Activated T-cell treated with anti-CD3 and anti-CD28 coated beads, Interleukin-2, amount 50 U/mL, for 72 hours (primary cell): ENCODE data around the gene TWF2. TPM values are rescaled to one million over a fixed set of nuclear protein-coding genes. Genes with fewer than 3 reads are reported as not detected.
A peak's percentile ranks its signal among the peaks of the same experiment; 100 is the strongest.

ENCODE experiments used
- ATAC-seq, 2 donors: fragments of 150-1000 bp; cut with Tn5 transposase; replicated peaks in 1 of 2; 2 replicates each; pipeline ENCODE4 v1.10.0; 2021; ENCODE audit warnings: moderate library complexity in 2 of 2, mild to moderate bottlenecking in 1 of 2
- DNase-seq, 2 donors: peaks; one replicate each; pipeline ENCODE4 v3.0.0; 2021 to 2022; ENCODE audit warnings: mixed read lengths in 1 of 2
- H3K27ac Mint-ChIP-seq: one replicate; pipeline ENCODE4 v1.8.0; 2022; ENCODE audit warnings: mild to moderate bottlenecking, moderate library complexity, mixed read lengths
- H3K27me3 Mint-ChIP-seq: one replicate; pipeline ENCODE4 v1.8.0; 2022; ENCODE audit warnings: low read depth, mixed read lengths
- H3K36me3 Mint-ChIP-seq, 2 donors: one replicate each; pipeline ENCODE4 v1.8.0; 2022; ENCODE audit warnings: mixed read lengths in 2 of 2, mild to moderate bottlenecking in 1 of 2; ENCODE audit not compliant: insufficient read depth in 2 of 2
- H3K4me1 Mint-ChIP-seq: one replicate; pipeline ENCODE4 v1.8.0; 2022; ENCODE audit warnings: low read depth, mixed read lengths
- H3K4me3 Mint-ChIP-seq, 2 donors: one replicate each; pipeline ENCODE4 v1.8.0; 2022; ENCODE audit warnings: mild to moderate bottlenecking in 2 of 2, mixed read lengths in 2 of 2, moderate library complexity in 2 of 2
- H3K9me3 Mint-ChIP-seq, 2 donors: one replicate each; pipeline ENCODE4 v1.8.0; 2022; ENCODE audit warnings: mixed read lengths in 2 of 2
- total RNA-seq, 2 donors: library from RNA; stranded (reverse); gene quantifications; one replicate each; pipeline ENCODE4 v1.2.3, GENCODE V29; 2022

The TWF2 gene
- total RNA-seq, 2 donors from 2014 or later, result 124 to 133 TPM

GRCh38 chr3:52222319-52223221 lies 16.4 kb downstream of the TWF2 start:
- ATAC-seq (no peak), DNase-seq (no peak)
- Mint-ChIP-seq H3K36me3 (no peaks in the 10 kb centered on the region), H3K27ac (peak overlapping the region; percentile 85), H3K9me3 (no peaks in the 10 kb centered on the region), H3K4me1 (peaks cover 92% of the 10 kb centered on the region), H3K4me3 (peak overlapping the region; percentile 79 to 88), H3K27me3 (no peaks in the 10 kb centered on the region)

- Mint-ChIP-seq H3K27ac (peak overlapping the region; percentile 85), H3K9me3 (no peaks in the 10 kb centered on the region), H3K36me3 (no peaks in the 10 kb centered on the region), H3K4me1 (peaks cover 95% of the 10 kb centered on the region), H3K27me3 (no peaks in the 10 kb centered on the region), H3K4me3 (peak overlapping the region; percentile 79 to 88)
- peak; percentile 44 to 57 for ATAC-seq
- peak; percentile 64 to 65 for DNase-seq
These were observed 17.2 kb downstream of the TWF2 start for GRCh38 chr3:52221563-52222318.

DNA sequence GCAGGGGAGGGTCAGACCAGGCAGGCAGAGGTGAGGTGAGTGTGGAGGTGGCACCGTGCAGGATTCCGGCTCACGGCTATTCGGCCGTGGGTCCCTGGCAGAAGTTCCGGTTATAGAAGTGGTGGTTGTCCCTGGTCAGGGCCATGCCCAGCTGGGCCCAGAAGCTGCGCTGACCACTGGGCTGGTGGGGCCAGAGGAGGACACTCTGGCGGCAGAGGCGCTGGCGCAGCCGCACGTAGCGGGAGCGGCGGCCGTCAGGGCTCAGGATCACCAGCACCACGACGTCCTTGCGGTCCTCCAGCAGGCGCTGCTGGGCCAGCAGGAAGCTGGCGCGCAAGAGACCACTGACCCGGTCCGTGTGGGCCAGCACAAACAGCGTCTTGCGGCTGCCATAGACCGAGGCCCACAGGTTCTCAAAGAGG lies 17.8 kb downstream of the TWF2 start:
- peaks cover 92% of the 10 kb centered on the region for H3K4me1 Mint-ChIP-seq
- no peaks in the 10 kb centered on the region for H3K9me3 Mint-ChIP-seq
- H3K4me3 Mint-ChIP-seq, result peak overlapping the region; percentile 79 to 88
- DNase-seq (no peak), ATAC-seq (no peak)
- H3K27ac Mint-ChIP-seq, result no peak overlapping the region
- H3K27me3 Mint-ChIP-seq, result no peaks in the 10 kb centered on the region
- no peaks in the 10 kb centered on the region for H3K36me3 Mint-ChIP-seq

- H3K36me3 Mint-ChIP-seq, result peaks cover under 1 to 1% of the 10 kb centered on the region in 2 donors
- H3K9me3 Mint-ChIP-seq, result no peaks in the 10 kb centered on the region
- H3K4me3 Mint-ChIP-seq, result peak overlapping the region in 1 of 2 donors; percentile 64
- peaks cover 86% of the 10 kb centered on the region for H3K4me1 Mint-ChIP-seq
- DNase-seq (peak; percentile 87 to 90), ATAC-seq (peak; percentile 65 to 66)
- H3K27ac Mint-ChIP-seq, result no peak overlapping the region
- no peaks in the 10 kb centered on the region for H3K27me3 Mint-ChIP-seq
These were observed 18.5 kb downstream of the TWF2 start for GRCh38 chr3:52220380-52221026.

DNA sequence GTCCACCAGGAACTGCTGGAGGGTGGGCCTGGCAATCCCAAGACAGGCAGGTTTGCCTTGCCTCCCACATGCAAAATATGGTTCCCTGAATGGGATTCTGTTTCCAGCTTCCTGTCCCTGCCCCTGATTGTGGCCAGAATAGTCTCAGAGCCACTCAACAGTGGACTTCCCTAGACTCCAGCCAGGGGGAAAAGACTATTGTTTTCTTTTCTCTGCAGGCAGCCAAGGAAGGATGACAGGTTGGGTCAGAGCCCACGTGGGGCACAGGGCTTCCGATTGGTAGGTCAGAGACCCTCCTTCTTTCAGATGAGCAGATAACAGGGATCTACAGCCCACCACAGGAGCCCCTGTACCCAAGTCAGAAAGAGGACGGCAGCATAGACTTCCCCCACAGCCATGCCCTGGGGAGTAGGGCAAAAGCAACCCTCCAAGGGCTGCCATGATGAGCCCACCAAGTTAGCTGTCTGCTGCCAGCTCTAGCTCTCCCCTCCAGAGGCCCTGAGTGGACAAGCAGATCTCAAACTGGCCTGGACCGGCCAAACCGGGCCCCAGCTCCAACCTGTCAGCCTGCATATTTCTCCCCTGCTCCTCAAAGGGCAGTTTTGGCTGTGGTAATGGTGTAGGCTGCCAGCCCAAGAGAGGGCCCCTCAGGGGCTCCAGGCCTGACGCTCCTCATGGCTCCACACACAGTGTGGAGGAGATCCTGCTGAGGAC lies 19.9 kb downstream of the TWF2 start:
- peaks cover 72% of the 10 kb centered on the region for H3K4me1 Mint-ChIP-seq
- H3K36me3 Mint-ChIP-seq, result peaks cover 4 to 10% of the 10 kb centered on the region in 2 donors
- H3K4me3 Mint-ChIP-seq, result peak overlapping the region; percentile 40 to 56
- DNase-seq (no peak), ATAC-seq (no peak)
- H3K27ac Mint-ChIP-seq, result peak overlapping the region; percentile 61
- H3K9me3 Mint-ChIP-seq, result no peaks in the 10 kb centered on the region
- H3K27me3 Mint-ChIP-seq, result no peaks in the 10 kb centered on the region

DNA sequence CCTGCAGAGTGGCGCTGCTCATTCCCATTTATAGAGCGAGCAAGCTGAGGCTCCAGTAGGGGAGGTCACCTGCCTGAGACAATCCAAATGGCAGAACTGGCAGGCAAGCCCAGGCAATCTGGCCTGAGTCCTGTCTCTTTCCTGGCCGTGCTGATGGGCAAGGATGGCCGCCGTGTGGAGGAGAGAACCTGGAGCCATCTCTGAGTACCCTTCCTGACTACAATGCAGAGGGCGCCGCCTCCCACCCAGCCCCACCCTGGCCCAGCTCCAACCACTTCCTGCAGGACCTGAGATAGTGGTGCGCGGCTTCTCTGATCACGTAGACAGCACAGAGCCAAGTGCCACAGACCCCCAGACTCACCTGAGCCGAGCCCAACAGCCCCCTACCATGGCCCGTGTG lies 20.5 kb downstream of the TWF2 start:
- Mint-ChIP-seq H3K4me1 (peaks cover 66% of the 10 kb centered on the region), H3K4me3 (peak overlapping the region; percentile 70 to 73), H3K36me3 (peaks cover 6 to 13% of the 10 kb centered on the region in 2 donors), H3K27ac (peak overlapping the region; percentile 61), H3K9me3 (no peaks in the 10 kb centered on the region), H3K27me3 (no peaks in the 10 kb centered on the region)
- DNase-seq (peak; percentile 43 to 45), ATAC-seq (peak; percentile 34 to 45)

DNA sequence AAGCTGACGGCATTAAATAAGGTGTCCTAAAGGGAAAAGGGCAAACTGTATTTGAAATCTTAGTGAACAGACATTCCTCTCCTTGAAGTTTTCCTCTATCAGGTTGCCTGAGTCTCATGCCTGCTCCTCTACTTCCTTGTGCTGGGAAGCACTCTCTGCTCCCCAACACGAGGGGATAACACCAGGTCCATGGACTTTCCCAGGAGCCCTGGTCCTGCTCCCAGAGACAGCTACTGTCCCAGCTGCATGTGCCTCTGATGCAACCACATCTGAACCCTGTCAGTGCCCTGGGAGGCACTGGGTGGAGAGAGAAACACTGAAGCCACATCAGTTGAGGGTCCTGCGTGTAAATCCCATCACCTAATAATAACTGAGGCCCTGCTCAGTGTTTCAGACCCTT lies 20.9 kb downstream of the TWF2 start:
- Mint-ChIP-seq H3K36me3 (peaks cover 6 to 15% of the 10 kb centered on the region in 2 donors), H3K9me3 (no peaks in the 10 kb centered on the region), H3K4me3 (peak overlapping the region; percentile 70 to 73), H3K27ac (peak overlapping the region; percentile 83), H3K4me1 (peaks cover 64% of the 10 kb centered on the region), H3K27me3 (no peaks in the 10 kb centered on the region)
- DNase-seq (no peak), ATAC-seq (no peak)

DNA sequence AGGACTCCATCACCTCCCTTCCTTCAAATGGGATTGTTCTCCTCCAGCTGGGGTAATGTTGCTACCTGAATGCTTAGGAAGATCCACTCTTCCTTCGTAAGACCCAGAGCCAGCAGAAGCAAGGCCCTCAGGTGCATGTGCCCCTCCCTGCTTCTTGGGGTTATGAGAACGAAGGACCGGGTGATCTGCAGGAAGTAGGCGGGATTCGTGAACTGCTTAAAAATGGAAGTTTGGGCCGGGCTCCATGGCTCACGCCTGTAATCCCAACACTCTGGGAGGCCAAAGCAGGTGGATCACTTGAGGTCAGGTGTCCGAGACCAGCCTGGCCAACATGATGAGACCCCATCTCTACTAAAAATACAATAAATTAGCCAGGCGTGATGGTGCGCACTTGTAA lies 21.6 kb downstream of the TWF2 start:
- Mint-ChIP-seq H3K36me3 (peaks cover 6 to 19% of the 10 kb centered on the region in 2 donors), H3K9me3 (no peaks in the 10 kb centered on the region), H3K27ac (peak overlapping the region; percentile 83), H3K4me3 (peak overlapping the region; percentile 70 to 73), H3K4me1 (peaks cover 60% of the 10 kb centered on the region), H3K27me3 (no peaks in the 10 kb centered on the region)
- no peak for ATAC-seq
- no peak for DNase-seq

GRCh38 chr3:52216585-52217408 lies 22.2 kb downstream of the TWF2 start:
- H3K36me3 Mint-ChIP-seq, result peaks cover 6 to 19% of the 10 kb centered on the region in 2 donors
- H3K9me3 Mint-ChIP-seq, result no peaks in the 10 kb centered on the region
- peak overlapping the region; percentile 70 to 73 for H3K4me3 Mint-ChIP-seq
- H3K27me3 Mint-ChIP-seq, result no peaks in the 10 kb centered on the region
- H3K4me1 Mint-ChIP-seq, result peaks cover 54% of the 10 kb centered on the region
- peak; percentile 50 to 56 for DNase-seq
- ATAC-seq, result peak; percentile 78 to 83
- peak overlapping the region; percentile 83 for H3K27ac Mint-ChIP-seq

DNA sequence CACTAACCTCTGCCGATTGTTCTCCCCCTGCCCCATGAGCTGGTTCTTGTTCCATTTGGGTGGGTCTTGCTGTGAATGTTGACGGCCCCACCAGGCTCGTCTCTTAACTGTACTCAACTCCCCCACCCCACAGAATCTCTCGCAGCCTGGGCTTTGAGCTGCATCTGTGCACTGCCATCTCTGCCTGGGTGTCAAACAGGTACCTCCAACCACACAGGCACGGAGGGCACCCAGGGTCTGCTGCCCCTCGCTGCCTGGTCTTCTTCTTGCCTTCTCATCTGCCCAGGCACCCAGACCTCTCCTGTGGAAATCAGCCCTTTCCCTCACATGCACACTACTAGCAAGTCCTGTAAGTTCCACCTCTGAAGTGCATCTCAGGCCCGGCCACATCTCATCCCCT lies 23.6 kb downstream of the TWF2 start:
- no peaks in the 10 kb centered on the region for H3K27me3 Mint-ChIP-seq
- ATAC-seq, result no peak
- H3K27ac Mint-ChIP-seq, result no peak overlapping the region
- no peak for DNase-seq
- peaks cover 41% of the 10 kb centered on the region for H3K4me1 Mint-ChIP-seq
- H3K4me3 Mint-ChIP-seq, result no peak overlapping the region
- H3K9me3 Mint-ChIP-seq, result no peaks in the 10 kb centered on the region
- peaks cover 8 to 19% of the 10 kb centered on the region in 2 donors for H3K36me3 Mint-ChIP-seq

DNA sequence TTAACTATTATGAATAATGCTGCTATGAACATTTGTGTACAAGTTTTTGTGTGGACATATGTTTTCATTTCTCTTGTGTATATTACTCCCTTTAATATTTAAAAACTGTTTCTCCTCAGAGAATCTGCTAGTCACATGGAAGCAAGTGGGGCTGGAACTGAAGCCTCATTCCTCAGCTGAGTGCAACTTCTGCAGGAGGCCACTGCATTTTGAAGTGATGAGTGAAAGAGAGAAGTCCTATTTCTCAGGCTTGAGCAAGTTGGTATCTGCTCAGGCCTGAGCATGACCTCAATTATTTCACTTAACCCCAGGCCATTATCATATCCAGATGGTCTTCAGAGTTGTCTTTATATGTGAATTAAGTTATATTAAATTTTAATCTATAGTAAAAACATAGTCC lies 25.1 kb downstream of the TWF2 start:
- no peak for DNase-seq
- Mint-ChIP-seq H3K4me3 (no peak overlapping the region), H3K4me1 (peaks cover 34% of the 10 kb centered on the region), H3K9me3 (no peaks in the 10 kb centered on the region), H3K36me3 (peaks cover 8 to 25% of the 10 kb centered on the region in 2 donors), H3K27ac (peak overlapping the region; percentile 13), H3K27me3 (no peaks in the 10 kb centered on the region)
- no peak for ATAC-seq

- DNase-seq (no peak), ATAC-seq (no peak)
- Mint-ChIP-seq H3K4me3 (no peak overlapping the region), H3K27me3 (no peaks in the 10 kb centered on the region), H3K9me3 (no peaks in the 10 kb centered on the region), H3K27ac (no peak overlapping the region), H3K36me3 (peaks cover 8 to 25% of the 10 kb centered on the region in 2 donors), H3K4me1 (peaks cover 26% of the 10 kb centered on the region)
These were observed 26.0 kb downstream of the TWF2 start for GRCh38 chr3:52213005-52213404.
